K562 (cell line): ENCODE data around the gene S100A1. TPM values are rescaled to one million over a fixed set of nuclear protein-coding genes. Genes with fewer than 3 reads are reported as not detected.

ENCODE experiments used
- CBFA2T2 ChIP-seq: fragments of 450-650 bp; conservative IDR thresholded peaks from 2 replicates; pipeline ENCODE4 v1.6.1; 2017; ENCODE audit warnings: mild to moderate bottlenecking
- HCFC1 ChIP-seq: IDR thresholded peaks from 2 replicates; pipeline ENCODE4 v1.6.1; 2012; ENCODE audit warnings: low read depth, low read length, improper control_type of control experiment
- HDGF ChIP-seq: fragments of 450-650 bp; IDR thresholded peaks from 2 replicates; pipeline ENCODE4 v1.6.1; 2016
- KLF1 ChIP-seq: fragments of 450-650 bp; IDR thresholded peaks from 2 replicates; pipeline ENCODE4 v1.6.1; 2016; ENCODE audit warnings: missing genetic modification characterization, missing compliant biosample characterization
- POLR2G ChIP-seq: fragments of 200-400 bp; formaldehyde crosslinking; IDR thresholded peaks from 2 replicates; pipeline ENCODE4 v1.6.1; 2017; ENCODE audit warnings: low read depth, mild to moderate bottlenecking, antibody characterized with exemption, low read length, moderate library complexity
- POLR2H ChIP-seq: IDR thresholded peaks from 2 replicates; pipeline ENCODE4 v1.6.1; 2016; ENCODE audit warnings: missing genetic modification characterization, low read depth, mild to moderate bottlenecking, control low read depth, missing compliant biosample characterization, moderate library complexity
- RBFOX2 ChIP-seq: fragments of 200-400 bp; formaldehyde crosslinking; IDR thresholded peaks from 2 replicates; pipeline ENCODE4 v1.6.1; 2017; ENCODE audit warnings: low read depth, mild to moderate bottlenecking, low read length, moderate library complexity
- SOX6 ChIP-seq: fragments of 450-650 bp; IDR thresholded peaks from 2 replicates; pipeline ENCODE4 v1.6.1; 2014; ENCODE audit warnings: mild to moderate bottlenecking
- TAF9B ChIP-seq: fragments of 450-650 bp; IDR thresholded peaks from 2 replicates; pipeline ENCODE4 v1.6.1; 2018; ENCODE audit warnings: mild to moderate bottlenecking; ENCODE audit not compliant: partially characterized antibody
- TBP ChIP-seq: optimal IDR thresholded peaks from 2 replicates; pipeline ENCODE3; 2011; ENCODE audit warnings: low read depth, low read length, improper control_type of control experiment
- ZNF311 ChIP-seq: fragments of 250-450 bp; sonication (Bioruptor Pico); IDR thresholded peaks from 2 replicates; pipeline ENCODE4 v1.4.0; 2020; ENCODE audit warnings: mild to moderate bottlenecking, moderate library complexity
- ZNF707 ChIP-seq: fragments of 250-450 bp; sonication (Bioruptor Pico); conservative IDR thresholded peaks from 2 replicates; pipeline ENCODE4 v1.8.0; 2022; ENCODE audit warnings: inconsistent platforms, mild to moderate bottlenecking, moderate library complexity
- polyA plus RNA-seq, 8 experiments: library from polyadenylated mRNA; depleted of rRNA in 4 of 8; stranded (reverse) in 5 of 8; unstranded in 3 of 8; fragments of >200 nt; fragmentation: Nextera tagmentation in 2 of 8; fragmentation: Illumina TruSeq in 1 of 8; extraction: Ambion mirVana in 2 of 8; extraction: Trizol in 1 of 8; gene quantifications; 2 replicates each; pipeline versions ENCODE4 v1.2.1 to v1.2.3, GENCODE V29; 2011 to 2014; ENCODE audit warnings: inconsistent platforms in 1 of 8, missing spikeins in 1 of 8
- total RNA-seq, 7 experiments: library from RNA; depleted of rRNA in 6 of 7; stranded (reverse); fragments of >200 nt in 6 of 7; fragmentation: Illumina TruSeq in 2 of 7; extraction: Trizol in 2 of 7; gene quantifications; 2 replicates each; pipeline versions ENCODE4 v1.2.1 to v1.2.3, GENCODE V29; 2011 to 2021; ENCODE audit warnings: low replicate concordance in 1 of 7
- TF ChIP-seq, protein P1 (sequence below), 2 experiments: fragments of 450-650 bp; formaldehyde crosslinking in 1 of 2; IDR thresholded peaks; 2 replicates each; pipeline versions ENCODE4 v1.4.0 to v1.6.1; 2014 to 2020; ENCODE audit warnings: mild to moderate bottlenecking in 2 of 2, borderline replicate concordance in 1 of 2, low read depth in 1 of 2
- TF ChIP-seq, protein P2 (sequence below): fragments of 200-800 bp; sonication (Bioruptor generic); IDR thresholded peaks from 2 replicates; pipeline ENCODE4 v1.6.1; 2017; ENCODE audit warnings: missing genetic modification characterization, missing compliant biosample characterization

Gene S100A1
- total and polyA plus RNA-seq, 9 of the 15 experiments (the other 6 are each of a cell fraction or from before 2014, with no cell fraction given), result 0.44 to 30.1 (median 12.7) TPM

DNA sequence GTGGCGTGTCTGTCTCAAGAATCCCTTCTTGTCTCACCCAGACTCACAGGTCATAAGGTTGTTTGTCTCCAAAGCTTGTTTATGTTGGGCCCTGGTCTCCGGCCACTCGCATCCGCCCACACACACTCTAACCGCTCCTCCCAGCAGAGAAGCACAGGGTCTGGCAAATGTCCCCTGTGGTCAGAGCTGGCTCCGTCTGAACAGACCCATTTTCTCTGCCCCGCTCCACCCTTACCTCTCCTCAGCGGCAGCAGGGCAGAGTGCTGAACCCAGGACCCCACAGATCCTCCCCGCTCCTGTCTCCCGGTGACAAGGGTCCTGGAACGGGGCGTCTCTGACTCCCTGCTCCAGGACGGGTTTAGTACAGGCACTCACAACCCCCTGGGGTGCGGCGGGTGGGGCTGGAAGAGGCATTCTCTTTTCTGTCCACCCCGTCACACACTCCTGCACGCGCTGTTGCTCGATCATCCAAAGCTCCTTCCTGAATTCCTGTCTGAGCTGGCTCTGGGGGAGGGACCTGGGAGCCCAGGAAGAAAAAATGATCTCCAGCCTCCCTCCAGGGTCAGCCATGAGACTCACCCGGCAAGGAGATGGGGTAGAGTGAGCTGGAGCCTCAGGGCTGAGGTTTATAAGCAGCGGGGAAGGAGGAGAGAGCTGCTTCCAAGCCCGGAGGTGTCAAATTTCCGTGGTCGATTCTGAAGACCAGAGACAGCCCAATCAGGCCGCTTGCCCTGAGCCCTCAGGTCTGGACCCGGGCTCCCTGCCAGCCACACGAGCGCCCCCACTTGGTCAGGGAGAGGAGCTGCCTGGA lies 1.1 kb upstream of the S100A1 start, which contains the start of gene S100A13 (continued):
- TF ChIP-seq, protein P1, sequence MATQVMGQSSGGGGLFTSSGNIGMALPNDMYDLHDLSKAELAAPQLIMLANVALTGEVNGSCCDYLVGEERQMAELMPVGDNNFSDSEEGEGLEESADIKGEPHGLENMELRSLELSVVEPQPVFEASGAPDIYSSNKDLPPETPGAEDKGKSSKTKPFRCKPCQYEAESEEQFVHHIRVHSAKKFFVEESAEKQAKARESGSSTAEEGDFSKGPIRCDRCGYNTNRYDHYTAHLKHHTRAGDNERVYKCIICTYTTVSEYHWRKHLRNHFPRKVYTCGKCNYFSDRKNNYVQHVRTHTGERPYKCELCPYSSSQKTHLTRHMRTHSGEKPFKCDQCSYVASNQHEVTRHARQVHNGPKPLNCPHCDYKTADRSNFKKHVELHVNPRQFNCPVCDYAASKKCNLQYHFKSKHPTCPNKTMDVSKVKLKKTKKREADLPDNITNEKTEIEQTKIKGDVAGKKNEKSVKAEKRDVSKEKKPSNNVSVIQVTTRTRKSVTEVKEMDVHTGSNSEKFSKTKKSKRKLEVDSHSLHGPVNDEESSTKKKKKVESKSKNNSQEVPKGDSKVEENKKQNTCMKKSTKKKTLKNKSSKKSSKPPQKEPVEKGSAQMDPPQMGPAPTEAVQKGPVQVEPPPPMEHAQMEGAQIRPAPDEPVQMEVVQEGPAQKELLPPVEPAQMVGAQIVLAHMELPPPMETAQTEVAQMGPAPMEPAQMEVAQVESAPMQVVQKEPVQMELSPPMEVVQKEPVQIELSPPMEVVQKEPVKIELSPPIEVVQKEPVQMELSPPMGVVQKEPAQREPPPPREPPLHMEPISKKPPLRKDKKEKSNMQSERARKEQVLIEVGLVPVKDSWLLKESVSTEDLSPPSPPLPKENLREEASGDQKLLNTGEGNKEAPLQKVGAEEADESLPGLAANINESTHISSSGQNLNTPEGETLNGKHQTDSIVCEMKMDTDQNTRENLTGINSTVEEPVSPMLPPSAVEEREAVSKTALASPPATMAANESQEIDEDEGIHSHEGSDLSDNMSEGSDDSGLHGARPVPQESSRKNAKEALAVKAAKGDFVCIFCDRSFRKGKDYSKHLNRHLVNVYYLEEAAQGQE (IDR thresholded peaks at IDR 0.05; ENCODE audit: borderline replicate concordance), result peak; percentile 54
- TF ChIP-seq, protein P1 (CRISPR knock-in tag; IDR thresholded peaks at IDR 0.05; ENCODE audit: low read depth), result no peak
- TF ChIP-seq, protein P2, sequence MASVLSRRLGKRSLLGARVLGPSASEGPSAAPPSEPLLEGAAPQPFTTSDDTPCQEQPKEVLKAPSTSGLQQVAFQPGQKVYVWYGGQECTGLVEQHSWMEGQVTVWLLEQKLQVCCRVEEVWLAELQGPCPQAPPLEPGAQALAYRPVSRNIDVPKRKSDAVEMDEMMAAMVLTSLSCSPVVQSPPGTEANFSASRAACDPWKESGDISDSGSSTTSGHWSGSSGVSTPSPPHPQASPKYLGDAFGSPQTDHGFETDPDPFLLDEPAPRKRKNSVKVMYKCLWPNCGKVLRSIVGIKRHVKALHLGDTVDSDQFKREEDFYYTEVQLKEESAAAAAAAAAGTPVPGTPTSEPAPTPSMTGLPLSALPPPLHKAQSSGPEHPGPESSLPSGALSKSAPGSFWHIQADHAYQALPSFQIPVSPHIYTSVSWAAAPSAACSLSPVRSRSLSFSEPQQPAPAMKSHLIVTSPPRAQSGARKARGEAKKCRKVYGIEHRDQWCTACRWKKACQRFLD (CRISPR knock-in tag), result no peak
- TF ChIP-seq ZNF311 (CRISPR knock-in tag) (no peak), SOX6 (peak; percentile 37; the same call in 1 of the 2 replicates), ZNF707 (no peak), HCFC1 (no peak), POLR2H (tag) (peak; percentile 93), CBFA2T2 (no peak), POLR2G (peak; percentile 86), TBP (peak; percentile 94), HDGF (no peak), RBFOX2 (peak; percentile 90), TAF9B (peak; percentile 67), KLF1 (tag) (0 out of 2 replicates have a peak, but pooled peaks have one; percentile 39)
